Gastrocnemius medialis (tissue), 4 donors: ENCODE results near the gene TMX3. TPM values are rescaled to one million over a fixed set of nuclear protein-coding genes. Genes with fewer than 3 reads are reported as not detected.

ENCODE experiments used
- ATAC-seq, 2 donors: fragments of 150-250 bp; one replicate each; pipeline ENCODE4 v1.9.1; 2016
- DNase-seq, 2 donors: peaks; one replicate each; pipeline ENCODE4 v3.0.0-alpha.2; 2019
- H3K27ac ChIP-seq, 4 donors: fragments of 200-600 bp; sonication (generic); 1 replicate in 1 of 4; 2 replicates in 3 of 4; pipeline ENCODE4 v1.5.1; 2016 to 2018; ENCODE audit warnings: mild to moderate bottlenecking in 2 of 4, moderate library complexity in 1 of 4
- H3K27me3 ChIP-seq, 3 donors: fragments of 200-600 bp; sonication (generic) in 2 of 3; 1 replicate in 1 of 3; 2 replicates in 2 of 3; pipeline versions ENCODE4 v1.5.1 to v1.6.0; 2016 to 2019; ENCODE audit warnings: mild to moderate bottlenecking in 1 of 3, moderate library complexity in 1 of 3
- H3K36me3 ChIP-seq, 2 donors: fragments of 200-600 bp; sonication (generic) in 1 of 2; one replicate each; pipeline ENCODE4 v1.5.1; 2017 to 2018
- H3K4me1 ChIP-seq, 2 donors: fragments of 200-600 bp; sonication (generic) in 1 of 2; one replicate each; pipeline ENCODE4 v1.5.1; 2016 to 2017; ENCODE audit warnings: mild to moderate bottlenecking in 2 of 2
- H3K4me3 ChIP-seq, 4 donors: fragments of 200-600 bp; sonication (generic) in 3 of 4; 1 replicate in 1 of 4; 2 replicates in 3 of 4; pipeline ENCODE4 v1.5.1; 2016 to 2019; ENCODE audit warnings: mild to moderate bottlenecking in 2 of 4
- H3K9me3 ChIP-seq, 3 donors: fragments of 200-600 bp; sonication (generic) in 2 of 3; 1 replicate in 1 of 3; 2 replicates in 2 of 3; pipeline ENCODE4 v1.5.1; 2016 to 2019
- POLR2A ChIP-seq, 2 donors: fragments of 450-650 bp; IDR thresholded peaks; one replicate each; pipeline ENCODE4 v1.6.1; 2017; ENCODE audit warnings: antibody characterized with exemption in 2 of 2, mild to moderate bottlenecking in 2 of 2, moderate library complexity in 2 of 2
- in situ Hi-C, 4 donors: fragments of 200-750 bp; cut with MboI; loops; one replicate each; pipeline versions ENCODE4 v1.15.0 to v1.8.0; 2017; ENCODE audit warnings: low sequenced_read_pairs in 4 of 4
- intact Hi-C: fragments of 100-400 bp; cut with DNase I; formaldehyde crosslinking; loops from one replicate; pipeline ENCODE4 v1.15.1; 2023; ENCODE audit warnings: low total_unique reads
- total RNA-seq, 4 donors: library from RNA; depleted of rRNA; stranded (reverse); fragments of >200 nt; gene quantifications; one replicate each; pipeline versions ENCODE4 v1.1.0 to v1.2.3, GENCODE V29; 2016
- TF ChIP-seq, protein P1 (sequence below), 5 experiments: fragments of 450-650 bp in 3 of 5; fragments of 200-600 bp in 2 of 5; sonication (generic) in 2 of 5; IDR thresholded peaks in 4 of 5; conservative IDR thresholded peaks in 1 of 5; 1 replicate in 4 of 5; 2 replicates in 1 of 5; pipeline ENCODE4 v1.5.1; 2016 to 2019; ENCODE audit warnings: antibody characterized with exemption in 5 of 5, mild to moderate bottlenecking in 3 of 5, moderate library complexity in 3 of 5

The TMX3 gene
- total RNA-seq, 4 donors from 2014 or later: 13.7 to 23.3 (median 16.7) TPM

DNA sequence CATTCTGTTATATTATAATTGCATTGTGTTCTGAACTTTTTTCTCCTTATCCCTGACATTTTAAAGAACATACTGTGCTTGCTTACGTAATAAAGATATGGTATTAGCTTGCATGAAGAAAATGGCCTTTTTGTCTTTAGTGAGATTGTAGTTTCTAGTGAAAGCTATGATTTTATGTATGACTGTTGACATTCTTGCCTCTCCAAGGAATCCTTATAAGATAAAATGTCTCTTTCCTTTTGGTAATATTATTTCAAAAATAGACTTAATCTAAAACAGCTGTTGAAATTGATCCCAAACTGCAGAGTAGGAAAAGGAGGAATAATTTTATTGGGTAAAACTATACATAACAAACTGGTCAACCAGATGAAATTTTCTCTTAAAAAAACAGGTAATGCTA lies 42.2 kb upstream of the TMX3 start:
- Histone ChIP-seq H3K27ac (no peak overlapping the region), H3K9me3 (no peaks in the 10 kb centered on the region), H3K4me3 (no peak overlapping the region), H3K36me3 (no peaks in the 10 kb centered on the region), H3K4me1 (no peaks in the 10 kb centered on the region), H3K27me3 (no peaks in the 10 kb centered on the region)
- in situ Hi-C loops: loop anchor here in 1 of 4 donors (25.0 kb wide), 1 partner anchor 1345 kb away; no protein-coding TSS in a partner anchor
- intact Hi-C loops: no loop called here
- no peak for DNase-seq
- ATAC-seq: no peak
- TF ChIP-seq, protein P1, sequence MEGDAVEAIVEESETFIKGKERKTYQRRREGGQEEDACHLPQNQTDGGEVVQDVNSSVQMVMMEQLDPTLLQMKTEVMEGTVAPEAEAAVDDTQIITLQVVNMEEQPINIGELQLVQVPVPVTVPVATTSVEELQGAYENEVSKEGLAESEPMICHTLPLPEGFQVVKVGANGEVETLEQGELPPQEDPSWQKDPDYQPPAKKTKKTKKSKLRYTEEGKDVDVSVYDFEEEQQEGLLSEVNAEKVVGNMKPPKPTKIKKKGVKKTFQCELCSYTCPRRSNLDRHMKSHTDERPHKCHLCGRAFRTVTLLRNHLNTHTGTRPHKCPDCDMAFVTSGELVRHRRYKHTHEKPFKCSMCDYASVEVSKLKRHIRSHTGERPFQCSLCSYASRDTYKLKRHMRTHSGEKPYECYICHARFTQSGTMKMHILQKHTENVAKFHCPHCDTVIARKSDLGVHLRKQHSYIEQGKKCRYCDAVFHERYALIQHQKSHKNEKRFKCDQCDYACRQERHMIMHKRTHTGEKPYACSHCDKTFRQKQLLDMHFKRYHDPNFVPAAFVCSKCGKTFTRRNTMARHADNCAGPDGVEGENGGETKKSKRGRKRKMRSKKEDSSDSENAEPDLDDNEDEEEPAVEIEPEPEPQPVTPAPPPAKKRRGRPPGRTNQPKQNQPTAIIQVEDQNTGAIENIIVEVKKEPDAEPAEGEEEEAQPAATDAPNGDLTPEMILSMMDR (IDR thresholded peaks at IDR 0.05 in 4 of 5, conservative IDR thresholded peaks at IDR 0.05 in 1 of 5): no peak
- TF ChIP-seq POLR2A (IDR thresholded peaks at IDR 0.05): no peak

DNA sequence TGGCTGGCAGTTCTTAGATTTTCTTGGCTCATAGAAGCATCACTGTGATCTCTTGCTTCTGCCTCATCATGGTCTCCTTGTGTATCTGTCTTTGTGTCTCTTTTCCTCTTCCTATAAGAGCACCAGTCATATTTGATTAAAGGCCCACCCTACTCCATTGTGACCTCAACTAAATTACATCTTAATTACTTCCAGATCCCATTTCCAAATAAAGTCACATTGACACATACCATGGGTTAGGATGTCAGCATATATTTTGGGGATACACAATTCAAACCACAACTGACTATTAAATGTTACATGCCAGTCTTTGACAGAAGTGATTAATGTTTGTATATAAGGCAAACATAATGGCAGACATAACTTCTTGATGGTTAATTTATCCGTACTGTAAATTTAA lies 27.3 kb upstream of the TMX3 start:
- Histone ChIP-seq H3K36me3 (no peaks in the 10 kb centered on the region), H3K4me1 (no peaks in the 10 kb centered on the region), H3K27ac (no peak overlapping the region), H3K4me3 (no peak overlapping the region), H3K9me3 (no peaks in the 10 kb centered on the region), H3K27me3 (no peaks in the 10 kb centered on the region)
- no peak for DNase-seq
- in situ Hi-C loops (no loop called here), intact Hi-C loops (no loop called here)
- ATAC-seq: no peak
- TF ChIP-seq, protein P1 (IDR thresholded peaks at IDR 0.05 in 4 of 5, conservative IDR thresholded peaks at IDR 0.05 in 1 of 5): no peak
- no peak for TF ChIP-seq POLR2A (IDR thresholded peaks at IDR 0.05)

DNA sequence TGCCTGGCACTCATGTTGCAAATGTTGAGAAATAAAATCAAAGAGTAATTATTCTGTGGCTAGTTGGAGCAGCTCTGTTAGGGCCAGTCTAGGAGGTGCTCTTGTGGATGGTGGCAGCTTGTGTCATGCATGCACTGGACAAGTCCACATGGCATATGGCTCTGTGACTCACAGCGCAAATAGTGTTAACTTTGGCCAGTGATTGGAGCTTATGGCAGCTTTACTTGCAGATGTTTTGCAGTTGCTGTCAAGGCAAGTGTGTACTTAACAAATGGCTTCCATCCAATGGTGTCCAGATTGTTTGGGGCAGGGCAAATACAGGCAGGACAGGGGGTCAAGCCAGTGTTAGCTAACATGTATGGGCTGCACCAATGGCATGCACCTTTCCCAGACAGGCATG lies 26.1 kb upstream of the TMX3 start:
- ATAC-seq (no peak), DNase-seq (no peak)
- intact Hi-C loops: no loop called here
- Histone ChIP-seq H3K9me3 (no peaks in the 10 kb centered on the region), H3K27me3 (no peaks in the 10 kb centered on the region), H3K27ac (no peak overlapping the region), H3K4me3 (no peak overlapping the region), H3K36me3 (no peaks in the 10 kb centered on the region), H3K4me1 (no peaks in the 10 kb centered on the region)
- TF ChIP-seq, protein P1 (IDR thresholded peaks at IDR 0.05 in 4 of 5, conservative IDR thresholded peaks at IDR 0.05 in 1 of 5): no peak
- no peak for TF ChIP-seq POLR2A (IDR thresholded peaks at IDR 0.05)
- in situ Hi-C loops: no loop called here

DNA sequence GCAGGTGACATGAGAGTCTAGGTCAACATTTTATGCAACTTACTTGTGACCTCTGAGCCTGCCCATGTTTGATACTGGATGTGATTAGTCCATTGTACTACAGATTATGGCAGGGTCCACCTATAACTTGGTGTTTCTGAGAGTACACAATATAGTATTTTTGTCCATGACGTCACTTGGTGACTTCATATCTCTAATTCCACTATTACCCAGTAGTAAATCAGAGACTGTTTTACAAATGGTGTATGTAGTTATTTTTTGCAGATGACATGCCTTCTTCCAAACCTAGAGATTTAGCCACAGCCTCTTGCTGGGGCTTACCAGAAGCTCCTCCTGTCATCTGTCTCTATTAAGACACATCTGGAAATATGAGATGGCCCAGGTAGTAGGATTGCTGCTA lies 24.6 kb upstream of the TMX3 start:
- ATAC-seq: no peak
- H3K4me3 ChIP-seq: no peak overlapping the region
- intact Hi-C loops (no loop called here), in situ Hi-C loops (no loop called here)
- H3K27me3 ChIP-seq: no peaks in the 10 kb centered on the region
- TF ChIP-seq, protein P1 (IDR thresholded peaks at IDR 0.05 in 4 of 5, conservative IDR thresholded peaks at IDR 0.05 in 1 of 5): no peak
- TF ChIP-seq POLR2A (IDR thresholded peaks at IDR 0.05): no peak
- no peaks in the 10 kb centered on the region for H3K9me3 ChIP-seq
- H3K27ac ChIP-seq: no peak overlapping the region
- no peaks in the 10 kb centered on the region for H3K36me3 ChIP-seq
- no peaks in the 10 kb centered on the region for H3K4me1 ChIP-seq
- DNase-seq: no peak

DNA sequence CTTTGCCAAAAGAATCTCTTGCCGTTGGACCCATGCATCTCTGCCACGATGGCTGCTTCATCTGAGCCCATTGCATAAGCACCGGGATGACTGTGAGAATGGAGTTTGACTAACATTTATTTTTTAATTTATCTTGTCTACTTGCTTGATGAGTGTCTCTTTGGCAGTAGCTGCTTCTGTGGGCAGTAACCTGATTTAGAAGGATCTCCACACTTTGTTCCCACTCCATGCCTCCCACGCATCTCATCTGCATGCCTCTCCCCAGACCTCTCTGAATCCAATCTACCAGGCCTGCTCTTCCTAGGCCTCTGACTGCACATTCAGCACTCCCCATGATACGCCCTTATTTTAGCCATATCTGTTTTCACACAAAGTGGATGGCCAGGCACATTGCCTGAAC lies 23.7 kb upstream of the TMX3 start:
- no peak overlapping the region for H3K4me3 ChIP-seq
- no peaks in the 10 kb centered on the region for H3K9me3 ChIP-seq
- intact Hi-C loops (no loop called here), in situ Hi-C loops (no loop called here)
- no peaks in the 10 kb centered on the region for H3K36me3 ChIP-seq
- DNase-seq (no peak), ATAC-seq (no peak)
- H3K4me1 ChIP-seq: no peaks in the 10 kb centered on the region
- H3K27me3 ChIP-seq: no peaks in the 10 kb centered on the region
- no peak overlapping the region for H3K27ac ChIP-seq
- TF ChIP-seq, protein P1 (IDR thresholded peaks at IDR 0.05 in 4 of 5, conservative IDR thresholded peaks at IDR 0.05 in 1 of 5): no peak
- no peak for TF ChIP-seq POLR2A (IDR thresholded peaks at IDR 0.05)
